Left ventricle myocardium superior (tissue), 1 donor: ENCODE measurements around the gene CSAD. TPM values are rescaled to one million over a fixed set of nuclear protein-coding genes. Genes with fewer than 3 reads are reported as not detected.

Experiments
- ATAC-seq: fragments of 200-7000 bp; cut with Tn5 transposase; one replicate; pipeline ENCODE4 v1.9.1; 2020; ENCODE audit warnings: mild to moderate bottlenecking, moderate library complexity
- DNase-seq: peaks from one replicate; pipeline ENCODE4 v3.0.0-alpha.2; 2020
- intact Hi-C: fragments of 100-400 bp; cut with micrococcal nuclease; formaldehyde crosslinking; loops from one replicate; pipeline ENCODE4 v1.11.0; 2022
- total RNA-seq: library from RNA; stranded (reverse); fragmentation: NEBNext Ultra II Directional; extraction: Animal tissue kit (Norgen Biotek cat#: 25700); gene quantifications from one replicate; pipeline ENCODE4 v1.2.1, GENCODE V29; 2021
- donor health status: DM: no; HTN: yes; CAD: no; lungs with severe emphysema.

Gene CSAD
- total RNA-seq, 1 donor from 2014 or later: 9.6 TPM

- DNase-seq: peak; percentile 67
- ATAC-seq: peak; percentile 0
- intact Hi-C loops: loop anchor here (5.0 kb wide), 1 partner anchor 33 kb away; a partner anchor contains a TSS
These were observed 38.7 kb upstream of the CSAD start for GRCh38 chr12:53219292-53219955.

GRCh38 chr12:53218551-53219291 is 38.0 kb upstream of the CSAD start:
- DNase-seq (peak; percentile 58), ATAC-seq (no peak)
- intact Hi-C loops: loop anchor here (5.0 kb wide), 1 partner anchor 34 kb away; a partner anchor contains a TSS

- no peak for ATAC-seq
- intact Hi-C loops: loop anchor here (5.0 kb wide), 1 partner anchor 34 kb away; a partner anchor contains a TSS
- no peak for DNase-seq
These were observed 37.2 kb upstream of the CSAD start for GRCh38 chr12:53217931-53218307.

DNA sequence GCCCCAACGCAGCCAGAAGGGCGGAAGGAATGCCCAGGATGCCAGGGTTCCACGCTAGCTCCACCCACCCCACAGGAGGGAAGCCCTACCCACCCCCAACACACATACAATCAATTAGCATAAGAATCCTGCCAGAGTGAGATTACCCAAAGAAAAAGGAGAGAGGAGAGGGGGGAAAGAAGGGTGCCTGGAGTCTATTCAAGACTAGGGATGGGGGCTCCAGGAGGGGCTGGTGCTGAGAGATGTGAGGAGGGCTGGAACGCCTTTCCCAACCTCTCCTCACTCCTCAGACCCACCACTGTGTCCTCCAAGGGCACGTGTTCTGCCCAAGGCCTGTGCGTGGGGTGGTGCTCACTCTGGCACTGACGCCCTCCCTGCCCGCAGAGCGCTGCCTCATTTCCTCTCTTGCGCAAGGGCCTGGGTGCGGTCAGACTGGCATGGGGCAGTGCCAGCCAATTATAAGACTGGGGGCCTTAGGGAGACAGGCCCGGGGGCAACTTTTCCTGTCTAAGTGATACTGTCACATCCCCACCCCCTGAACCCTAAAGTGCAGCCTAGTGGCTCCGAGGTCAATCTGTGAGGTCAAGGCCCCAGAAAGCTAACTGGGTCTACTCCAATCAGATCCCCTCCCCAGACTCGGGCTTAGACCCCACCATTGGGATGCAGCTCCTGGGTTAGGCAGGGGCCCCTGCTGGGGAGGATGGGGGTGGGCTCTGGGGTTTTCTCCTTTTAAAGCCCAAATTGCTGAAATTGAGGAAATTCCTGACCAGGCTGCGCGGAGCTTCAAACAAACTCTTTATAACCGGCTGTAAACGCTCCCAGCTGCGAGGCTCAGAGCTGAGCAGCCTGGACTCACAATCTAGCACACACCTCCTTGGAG is 36.6 kb upstream of the CSAD start:
- peak; percentile 54 for DNase-seq
- intact Hi-C loops: loop anchor here (5.0 kb wide), 1 partner anchor 35 kb away; a partner anchor contains a TSS

DNA sequence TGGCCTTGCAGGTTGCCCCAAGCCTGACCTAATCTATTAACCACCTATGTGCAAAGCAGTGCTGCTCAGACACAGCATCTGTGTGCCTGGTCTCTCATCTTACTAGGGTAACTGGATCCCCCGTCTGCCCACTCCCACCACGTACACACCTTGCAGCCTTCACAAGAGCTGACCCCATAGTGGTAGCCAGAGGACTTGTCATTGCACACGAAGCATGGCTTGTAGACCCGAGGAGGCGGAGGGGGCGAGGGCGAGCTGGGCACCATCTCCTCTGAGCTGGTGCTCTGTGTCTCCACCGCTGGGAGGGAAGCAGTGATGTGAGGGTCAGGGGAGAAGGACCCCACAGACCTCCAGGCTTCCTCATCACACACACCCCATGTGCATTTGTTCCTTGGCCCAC is 34.8 kb upstream of the CSAD start:
- intact Hi-C loops: loop anchor here (5.0 kb wide), 1 partner anchor 37 kb away; a partner anchor contains a TSS
- ATAC-seq (no peak), DNase-seq (no peak)

More for the DNA sequence above, 36.6 kb upstream of the CSAD start:
- no peak for ATAC-seq

DNA sequence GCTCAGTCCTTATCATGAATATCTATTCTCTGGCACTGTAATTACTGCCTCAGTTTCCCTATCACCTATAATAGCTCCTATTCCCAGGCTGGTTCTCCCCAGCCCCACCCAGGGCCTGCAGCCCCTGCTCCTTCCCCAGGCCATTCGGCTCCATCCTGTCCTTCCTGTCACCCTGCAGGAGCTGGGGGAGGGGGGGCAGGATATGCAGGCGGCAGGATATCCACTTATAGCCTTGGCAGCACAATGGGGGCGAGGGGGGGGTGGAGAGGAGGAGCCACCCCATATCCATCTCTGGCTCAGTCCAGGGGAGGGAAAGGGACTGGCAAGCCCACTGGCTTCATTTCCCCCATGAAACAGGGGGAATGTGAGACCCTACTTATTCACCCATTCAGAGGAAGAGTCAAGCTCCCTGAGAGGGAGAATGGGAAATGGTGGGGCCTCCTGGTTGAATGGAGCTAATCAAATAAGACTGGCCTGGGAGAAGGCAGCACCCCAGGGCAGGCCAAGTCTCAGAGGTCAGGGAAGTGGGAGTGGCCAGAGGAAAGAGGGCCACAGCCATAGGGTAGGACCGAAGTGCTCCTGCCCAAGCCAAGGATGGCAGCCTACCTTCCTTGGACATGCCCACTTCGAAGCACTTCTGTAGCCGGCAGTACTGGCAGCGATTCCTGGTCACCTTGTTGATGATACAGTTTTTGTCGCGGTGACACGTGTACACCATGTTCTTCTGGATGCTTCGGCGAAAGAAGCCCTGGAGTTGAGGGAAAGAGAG is 34.1 kb upstream of the CSAD start:
- ATAC-seq (peak; percentile 65), DNase-seq (peak; percentile 82)
- intact Hi-C loops: loop anchor here (5.0 kb wide), 2 partner anchors 37 to 72 kb away; a partner anchor contains a TSS

GRCh38 chr12:53214221-53214620 is 33.5 kb upstream of the CSAD start:
- no peak for DNase-seq
- peak; percentile 18 for ATAC-seq
- intact Hi-C loops: loop anchor here (5.0 kb wide), 1 partner anchor 73 kb away; no protein-coding TSS in a partner anchor

- intact Hi-C loops: loop anchor here (5.0 kb wide), 1 partner anchor 74 kb away; no protein-coding TSS in a partner anchor
- ATAC-seq (peak; percentile 77), DNase-seq (peak; percentile 93)
These were observed 32.6 kb upstream of the CSAD start for GRCh38 chr12:53213348-53213747.

DNA sequence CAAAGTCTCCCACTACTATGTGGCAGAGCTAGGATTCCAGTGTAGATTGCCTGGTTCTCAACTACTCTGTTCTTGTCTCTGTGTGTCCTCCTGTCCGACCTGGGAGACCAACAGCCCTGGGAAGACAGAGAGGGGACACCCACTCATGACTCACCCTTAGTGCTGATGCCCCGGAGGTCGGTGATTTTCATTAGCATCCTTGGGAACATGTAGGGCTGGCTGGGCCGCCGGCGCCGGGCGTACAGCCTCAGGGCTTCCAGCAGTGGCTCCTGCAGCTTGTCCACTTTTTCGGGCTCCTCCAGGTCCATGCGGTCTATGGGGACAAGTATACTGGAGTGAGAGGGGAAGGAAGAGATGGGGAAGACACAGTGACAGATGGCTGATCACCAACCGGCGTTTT is 32.2 kb upstream of the CSAD start:
- intact Hi-C loops: loop anchor here (5.0 kb wide), 1 partner anchor 74 kb away; no protein-coding TSS in a partner anchor
- ATAC-seq (no peak), DNase-seq (no peak)

DNA sequence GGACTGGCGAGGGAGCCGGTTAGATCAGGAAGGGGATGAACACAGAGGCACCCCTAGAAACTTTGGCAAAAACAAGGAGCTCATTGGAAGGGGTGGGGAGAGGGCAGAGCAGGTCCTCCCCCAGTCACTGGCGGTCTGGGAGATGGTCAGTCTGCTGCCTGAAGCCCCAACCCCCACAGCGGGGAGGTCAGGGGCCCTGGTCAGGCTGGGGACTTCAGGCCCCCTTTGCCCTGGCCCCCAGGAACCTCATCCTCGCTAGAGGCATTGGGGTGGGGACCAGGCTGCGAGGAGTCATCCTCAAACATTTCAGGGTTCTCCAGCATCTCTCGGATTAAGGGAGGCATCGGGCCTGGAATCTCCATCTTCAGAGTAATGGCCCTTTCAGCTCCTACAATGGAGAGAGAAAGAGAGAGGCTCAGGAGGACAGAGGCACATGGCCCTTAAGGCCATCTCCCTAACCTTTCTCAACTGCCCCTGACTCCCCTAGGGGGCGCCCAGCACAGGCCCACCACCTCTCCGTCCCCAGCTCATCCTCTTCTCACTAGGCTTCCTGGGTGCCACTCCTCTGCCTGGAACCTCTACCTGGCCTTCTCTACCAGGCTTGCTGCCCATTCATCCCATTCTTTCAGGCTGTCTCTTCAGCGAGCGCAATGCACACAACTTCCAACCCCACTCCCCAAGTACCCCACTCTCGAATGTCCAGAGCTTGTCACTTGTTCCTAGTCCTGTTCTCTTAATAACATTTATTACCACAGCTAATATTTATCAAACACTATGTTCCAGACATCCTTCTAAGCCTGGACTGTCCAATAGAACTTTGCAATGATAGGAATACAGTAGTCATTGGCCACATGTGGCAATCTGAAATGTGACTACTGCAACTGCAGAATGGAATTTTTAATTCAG is 31.0 kb upstream of the CSAD start:
- no peak for ATAC-seq
- intact Hi-C loops: loop anchor here (5.0 kb wide), 1 partner anchor 76 kb away; no protein-coding TSS in a partner anchor
- DNase-seq: no peak

DNA sequence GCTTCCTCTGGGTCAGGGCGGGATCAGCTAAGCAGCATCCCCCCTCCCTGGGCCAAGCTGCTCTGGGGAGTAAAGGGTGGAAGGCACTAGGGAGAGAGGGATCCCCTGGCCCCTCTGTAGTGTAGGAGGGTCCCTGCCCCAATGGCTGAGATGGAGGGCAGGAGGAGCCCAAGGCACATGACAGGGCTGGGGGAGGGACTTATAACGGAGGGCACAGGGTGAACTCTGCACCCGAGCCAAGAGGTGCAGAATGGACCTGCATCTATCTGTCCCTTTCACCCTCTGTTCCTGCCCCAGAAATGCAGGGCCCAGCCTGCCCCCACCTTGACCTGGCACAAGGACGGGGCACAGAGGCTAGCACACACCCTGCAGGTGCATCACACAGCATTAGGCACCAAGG is 30.1 kb upstream of the CSAD start:
- intact Hi-C loops: loop anchor here (5.0 kb wide), 1 partner anchor 76 kb away; no protein-coding TSS in a partner anchor
- DNase-seq: no peak
- no peak for ATAC-seq

GRCh38 chr12:53208877-53209463 is 28.2 kb upstream of the CSAD start:
- intact Hi-C loops: no loop called here
- ATAC-seq (peak; percentile 5), DNase-seq (no peak)

- DNase-seq (no peak), ATAC-seq (peak; percentile 61)
- intact Hi-C loops: no loop called here
These were observed 27.7 kb upstream of the CSAD start for GRCh38 chr12:53208435-53208834.

DNA sequence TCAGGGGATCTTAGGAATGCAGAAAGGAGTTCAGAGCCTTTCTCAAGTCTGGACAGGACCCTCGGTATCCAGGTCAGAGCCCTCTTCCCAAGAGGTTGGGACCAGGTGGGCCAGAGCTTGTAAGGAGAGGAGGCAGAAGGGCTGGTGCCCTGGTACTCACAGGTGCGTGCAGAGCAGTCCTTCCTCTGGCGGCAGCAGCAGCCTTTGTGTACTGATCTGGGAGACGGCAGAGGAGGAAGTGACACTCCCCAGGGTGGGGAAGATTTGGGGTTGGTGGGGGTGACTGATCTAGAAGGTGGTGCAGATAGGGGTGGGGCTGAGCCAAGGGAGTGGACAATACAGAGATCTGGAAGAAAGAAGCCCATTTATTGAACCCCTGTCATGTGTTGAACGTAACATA is 26.3 kb upstream of the CSAD start, which contains the start of gene ITGB7:
ITGB7 (minus strand) TSS at position 210 of the 400 bp plus-strand sequence. CDS start 6,808 bp downstream, outside the sequence.
- ATAC-seq (no peak), DNase-seq (no peak)
- intact Hi-C loops: no loop called here

- DNase-seq (no peak), ATAC-seq (no peak)
- intact Hi-C loops: no loop called here
These were observed 25.2 kb upstream of the CSAD start for GRCh38 chr12:53205747-53206419.

GRCh38 chr12:53204351-53204750 is 23.6 kb upstream of the CSAD start:
- ATAC-seq: no peak
- intact Hi-C loops: no loop called here

More at GRCh38 chr12:53204351-53204750, 23.6 kb upstream of the CSAD start:
- DNase-seq: no peak
